Anterior cingulate cortex (tissue), 58 donors: ENCODE data around the gene FADS6.
A peak's percentile ranks its signal among the peaks of the same experiment; 100 is the strongest.

Experiments
- DNase-seq, 58 donors: peaks; one replicate each; lab custom pipeline; 2025; lab: John Stamatoyannopoulos, UW

FADS6 gene

DNA sequence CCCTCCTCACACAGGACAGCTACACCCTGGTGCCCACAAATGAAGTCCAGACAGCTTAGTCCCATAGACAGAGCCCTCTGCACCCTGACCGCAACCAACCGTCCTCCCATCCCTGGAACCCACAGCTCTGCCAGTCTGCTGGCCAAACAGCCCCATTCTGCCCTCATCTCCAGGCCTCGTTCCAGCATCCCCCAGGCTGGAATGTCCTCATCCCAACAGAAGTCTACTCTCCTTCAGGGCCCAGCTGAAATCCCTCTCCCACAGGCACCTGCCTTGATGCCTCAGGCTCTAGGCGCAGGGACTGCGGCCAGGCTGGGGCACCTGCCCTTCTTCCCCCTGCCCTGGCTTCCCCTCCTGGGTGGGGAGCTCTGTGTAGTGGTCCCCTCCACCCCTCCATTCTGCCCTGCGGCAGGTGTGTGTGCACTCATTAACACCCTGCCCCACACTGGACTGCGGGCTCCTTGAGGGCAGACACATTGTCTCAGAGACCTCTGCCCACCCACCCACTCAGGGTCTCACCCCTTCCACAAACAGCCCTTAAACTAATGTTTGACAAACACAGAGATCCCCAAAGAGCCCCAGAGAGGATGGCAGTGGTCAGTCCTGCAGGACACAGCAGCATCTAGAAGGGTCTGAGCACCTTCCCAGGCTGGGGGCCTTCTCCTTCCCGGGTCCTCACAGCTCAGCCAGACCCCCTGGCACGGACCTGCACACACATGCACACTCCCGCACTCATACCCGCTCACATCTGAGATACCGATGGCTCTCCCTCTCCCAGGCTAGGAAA lies 34.6 kb downstream of the FADS6 start:
- DNase-seq: no peak

DNA sequence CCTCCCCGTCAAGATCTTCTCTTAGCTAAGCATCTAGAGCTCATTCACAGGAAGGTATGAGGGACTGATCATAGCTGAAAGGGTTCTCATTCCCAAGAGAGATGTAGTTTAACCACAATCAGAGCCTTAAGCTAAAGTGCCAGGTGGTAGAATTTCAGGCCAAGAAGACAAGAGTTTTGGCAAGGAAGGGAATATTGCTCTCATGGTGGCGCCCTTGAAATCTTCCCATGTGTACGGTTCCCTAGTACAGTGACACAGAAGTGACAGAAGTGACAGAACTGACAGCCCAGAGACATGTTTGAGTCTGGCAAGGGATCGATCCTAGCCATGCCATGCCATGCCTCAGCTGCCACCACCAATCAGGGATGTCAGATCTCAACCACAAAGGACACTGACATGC lies 36.2 kb downstream of the FADS6 start:
- no peak for DNase-seq

DNA sequence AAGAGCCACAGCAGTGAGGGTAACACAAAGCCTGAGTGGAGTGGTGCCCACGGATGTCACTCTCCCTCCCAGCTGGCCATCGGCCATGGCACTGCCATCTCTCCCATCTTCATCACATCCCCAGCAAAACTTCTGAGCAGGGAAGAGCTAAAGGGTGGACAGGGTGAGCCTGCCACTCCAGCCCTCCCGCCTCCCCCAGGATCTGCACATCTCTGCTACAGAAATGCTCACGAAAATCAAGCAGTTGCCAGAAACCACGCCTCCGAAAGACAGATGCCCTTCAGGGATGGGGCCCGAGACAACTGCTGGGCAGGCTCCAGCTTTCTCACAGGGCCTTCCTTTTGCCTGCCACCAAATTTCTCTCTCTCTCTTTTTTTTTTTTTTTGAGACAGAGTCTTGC lies 37.3 kb downstream of the FADS6 start:
- DNase-seq: peak in 2 of 58 donors; percentile 19 to 20

DNA sequence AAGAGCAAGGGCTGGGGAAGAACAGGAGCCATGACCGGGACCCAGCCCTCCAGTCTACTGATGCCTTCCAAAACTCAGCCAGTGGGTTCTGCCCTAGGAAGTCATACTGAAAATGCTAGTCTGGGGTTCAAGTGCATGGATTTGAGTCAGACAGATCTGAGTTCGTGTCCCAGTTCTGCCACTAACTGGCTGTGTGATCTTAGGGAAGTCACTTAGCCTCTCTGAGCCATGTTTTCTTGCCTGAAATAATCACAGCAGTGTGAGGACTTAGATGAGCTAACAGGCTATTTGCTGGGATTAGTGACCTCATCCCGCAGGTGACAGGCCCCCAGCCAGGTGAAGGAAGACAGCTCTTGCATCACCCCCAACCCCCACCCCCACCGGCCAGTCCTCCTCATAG lies 38.1 kb downstream of the FADS6 start:
- no peak for DNase-seq

DNA sequence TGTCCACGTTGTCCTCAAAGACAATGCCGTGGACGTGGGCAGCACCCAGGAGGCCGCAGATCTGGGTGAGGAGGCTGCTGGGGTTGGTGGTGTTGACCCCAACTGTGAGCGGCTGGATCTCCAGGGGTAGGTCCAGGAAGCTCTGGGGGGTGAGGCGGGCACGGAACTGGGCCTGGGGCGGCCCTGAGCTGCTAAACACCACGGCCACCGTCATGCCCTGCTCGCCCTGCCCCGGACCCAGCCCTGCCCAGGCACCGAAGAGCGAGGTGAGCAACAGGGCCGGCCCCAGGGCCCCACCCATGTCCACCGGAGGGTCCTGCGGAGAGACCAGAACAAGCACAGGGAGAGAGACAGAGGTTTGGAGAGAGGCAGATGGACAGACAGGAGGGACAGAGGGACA lies 38.6 kb downstream of the FADS6 start:
- DNase-seq: no peak

DNA sequence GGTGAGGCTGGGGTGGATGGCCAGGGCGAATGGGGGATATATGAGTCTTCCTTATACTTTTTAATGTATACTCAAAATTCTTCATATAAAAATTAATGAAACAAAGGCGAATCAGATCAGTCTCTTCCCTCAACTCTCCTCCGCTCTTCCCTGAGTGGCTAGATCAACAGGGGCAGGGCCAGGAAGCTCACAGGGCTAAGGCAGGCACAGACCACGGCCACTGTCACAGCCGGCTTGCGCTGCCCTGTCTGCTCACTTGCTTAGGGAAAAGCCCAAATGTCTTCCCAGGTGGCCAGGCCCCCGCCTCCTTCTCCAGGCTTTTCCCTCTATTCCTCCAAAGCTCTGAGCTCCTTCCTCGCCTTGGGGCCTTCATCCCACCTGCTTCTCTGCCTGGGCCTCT lies 39.8 kb downstream of the FADS6 start:
- DNase-seq: no peak

DNA sequence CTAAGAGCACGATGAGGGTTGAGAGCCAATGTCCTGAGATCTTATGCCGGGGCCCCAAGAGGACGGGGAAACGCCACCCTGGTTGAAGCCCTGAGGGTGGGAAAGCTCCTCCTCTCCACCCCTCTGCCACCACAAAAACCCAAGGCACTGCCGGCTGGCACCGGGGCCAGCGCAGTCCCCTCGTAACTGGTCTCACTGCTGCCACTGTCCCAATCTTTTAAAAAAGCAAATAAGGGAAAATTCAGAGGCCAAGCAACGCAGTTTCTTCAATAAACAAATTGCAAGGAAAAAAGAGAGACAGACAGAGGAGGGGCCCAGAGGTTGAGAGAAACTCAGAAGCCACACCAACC lies 40.4 kb downstream of the FADS6 start:
- DNase-seq: no peak

DNA sequence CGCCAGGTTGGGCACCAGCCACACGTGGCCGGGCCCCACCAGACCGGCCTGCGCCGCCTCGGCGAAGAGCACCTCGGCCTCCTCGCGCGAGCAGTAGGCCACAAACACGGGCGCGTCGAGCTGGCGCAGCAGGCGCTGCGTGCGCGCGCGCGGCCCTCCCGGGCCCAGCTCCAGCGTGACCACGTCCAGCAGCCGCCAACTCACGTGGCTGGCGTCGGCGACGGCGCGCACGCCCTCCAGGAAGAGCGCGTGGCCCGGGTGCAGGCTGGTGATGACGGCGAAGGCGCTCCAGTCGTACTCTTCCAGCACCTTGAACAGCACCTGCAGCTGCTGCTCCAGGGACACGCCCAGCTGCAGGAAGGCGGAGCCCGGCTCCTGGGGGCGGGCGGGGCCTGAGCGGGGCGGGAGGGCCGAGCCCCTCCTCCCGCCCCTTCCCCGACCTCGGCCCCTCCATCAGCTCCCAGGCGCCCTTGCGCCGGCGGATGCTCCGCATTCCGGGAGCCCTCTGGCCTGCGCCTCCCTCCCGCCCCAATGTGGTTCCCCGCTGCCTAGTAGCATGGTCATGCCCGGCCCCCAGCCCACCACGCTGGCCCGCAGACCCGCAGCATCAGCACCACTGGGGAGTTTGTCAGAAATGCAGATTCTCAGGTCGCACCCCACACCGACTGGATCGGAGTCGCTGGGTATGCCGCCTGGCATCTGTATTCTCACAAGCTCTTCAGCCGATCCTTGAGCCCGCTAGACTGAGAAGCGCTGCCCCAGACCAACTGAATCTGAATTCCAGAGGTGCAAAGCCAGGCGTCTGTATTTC lies 41.0 kb downstream of the FADS6 start:
- DNase-seq: no peak

DNA sequence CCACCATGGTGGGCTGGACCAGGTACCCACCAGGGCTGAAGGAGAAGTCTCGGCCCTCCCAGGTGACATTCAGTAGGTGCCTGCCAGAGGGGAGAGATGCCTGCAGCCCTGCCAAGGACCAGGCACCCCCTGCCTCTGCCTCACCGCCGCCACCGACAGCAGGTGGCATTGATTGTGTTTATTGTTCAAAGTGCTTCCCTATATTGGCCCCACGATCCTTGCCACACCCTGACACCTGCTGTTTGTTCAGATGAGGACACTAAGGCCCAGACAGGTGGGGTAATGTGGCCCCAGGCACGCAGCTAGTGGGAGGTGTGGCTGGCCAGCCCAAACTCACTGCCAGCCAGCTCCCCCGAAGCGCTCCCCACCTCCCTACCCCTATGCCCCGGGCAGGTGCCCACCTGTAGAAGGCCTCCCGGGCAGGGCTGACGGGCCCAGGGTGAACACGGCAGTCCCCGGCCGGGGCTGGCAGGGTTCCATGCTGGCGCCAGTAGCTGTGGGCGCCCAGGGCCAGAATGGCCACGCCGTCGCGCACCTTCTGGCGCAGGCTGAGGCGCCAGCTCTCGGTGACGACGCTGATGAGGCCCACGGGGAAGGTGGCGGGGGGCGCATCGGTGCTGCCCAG lies 41.7 kb downstream of the FADS6 start:
- no peak for DNase-seq

DNA sequence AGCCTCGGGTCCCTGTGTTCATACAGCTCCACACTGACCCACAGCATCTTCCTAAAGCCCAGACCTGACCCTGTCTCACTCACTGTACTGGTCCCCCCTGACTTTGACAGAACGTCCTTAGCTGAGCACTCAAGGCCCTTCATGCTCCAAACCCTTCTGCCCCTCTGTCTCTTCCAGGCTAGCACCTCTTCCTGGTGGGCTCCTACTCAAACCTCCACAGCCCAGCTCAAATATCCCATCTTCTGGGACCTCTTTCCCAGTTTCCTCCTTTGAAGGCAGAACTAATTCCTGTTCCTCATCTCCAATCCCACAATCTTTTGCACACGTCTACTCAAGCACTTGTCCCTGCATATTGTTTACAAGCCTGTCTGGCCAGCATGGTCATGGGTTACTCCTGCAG lies 42.5 kb downstream of the FADS6 start:
- DNase-seq: no peak

DNA sequence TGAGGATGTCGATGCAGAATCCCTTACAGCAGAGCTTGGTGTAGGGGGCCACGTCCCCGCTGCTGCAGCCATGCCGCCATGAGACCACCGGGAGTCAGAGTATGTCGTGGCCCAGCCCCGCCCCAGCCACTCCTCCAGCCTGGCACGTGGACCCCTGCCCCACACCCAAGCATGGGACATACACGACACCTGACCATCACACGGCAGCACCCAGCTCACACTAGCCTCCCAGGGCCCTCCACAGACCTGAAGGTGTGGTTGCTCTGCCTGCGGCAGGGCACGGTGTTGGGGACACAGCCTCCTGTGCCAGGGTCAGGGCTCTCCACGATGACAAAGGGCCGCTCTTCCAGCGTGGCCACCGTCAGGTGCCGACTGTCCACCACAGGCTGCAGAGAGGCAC lies 43.1 kb downstream of the FADS6 start:
- DNase-seq: no peak

DNA sequence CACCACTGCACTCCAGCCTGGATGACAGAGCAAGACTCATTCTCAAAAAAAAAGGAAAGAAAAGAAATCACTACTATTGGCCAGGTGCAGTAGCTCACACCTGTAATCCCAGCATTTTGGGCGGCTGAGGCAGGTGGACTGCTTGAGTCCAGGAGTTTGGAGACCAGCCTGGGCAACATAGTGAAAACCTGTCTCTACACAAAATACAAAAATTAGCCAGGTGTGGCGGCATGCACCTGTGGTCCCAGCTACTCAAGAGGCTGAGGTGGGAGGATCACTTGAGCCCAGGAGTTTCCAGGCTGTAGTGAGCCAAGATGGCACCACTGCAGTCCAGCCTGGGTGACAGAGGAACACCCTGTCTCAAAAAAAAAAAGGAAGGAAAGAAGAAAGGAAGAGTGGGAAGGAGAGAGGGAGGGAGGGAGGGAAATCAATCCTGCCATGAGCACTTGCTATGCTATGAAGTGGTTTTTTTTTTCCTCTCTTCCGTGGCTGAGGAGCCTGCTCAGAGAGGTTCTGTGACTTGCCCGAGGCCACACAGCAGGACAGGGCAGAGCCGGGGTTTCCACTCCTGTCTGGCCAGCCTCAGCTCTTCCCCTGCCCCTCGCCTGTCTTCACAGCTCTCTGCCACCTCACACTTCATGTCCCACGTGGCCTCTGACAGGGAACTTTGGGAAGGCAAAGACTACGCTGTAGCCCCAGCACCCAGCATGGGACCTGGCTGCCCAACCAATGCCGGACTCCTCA lies 44.6 kb downstream of the FADS6 start:
- DNase-seq: no peak

DNA sequence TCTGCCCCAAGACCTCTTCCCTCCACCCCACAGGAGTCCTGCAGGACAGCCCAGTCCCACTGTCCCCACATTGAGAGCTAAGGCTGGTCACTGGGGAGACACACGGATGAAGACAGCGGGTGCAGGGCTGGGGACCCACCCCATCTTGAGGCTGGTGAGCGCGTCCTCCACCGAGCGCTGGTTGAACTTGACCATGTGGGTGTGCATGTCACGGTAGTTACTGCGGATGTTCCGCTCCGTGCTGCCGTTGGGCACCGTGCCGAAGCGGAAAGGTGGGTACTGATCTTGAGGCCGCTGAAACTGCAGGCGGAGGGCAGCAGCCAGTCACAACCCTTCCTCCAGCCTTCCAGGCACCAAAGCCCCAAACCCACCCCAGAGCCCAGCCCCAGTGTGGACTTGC lies 46.8 kb downstream of the FADS6 start:
- DNase-seq: no peak

DNA sequence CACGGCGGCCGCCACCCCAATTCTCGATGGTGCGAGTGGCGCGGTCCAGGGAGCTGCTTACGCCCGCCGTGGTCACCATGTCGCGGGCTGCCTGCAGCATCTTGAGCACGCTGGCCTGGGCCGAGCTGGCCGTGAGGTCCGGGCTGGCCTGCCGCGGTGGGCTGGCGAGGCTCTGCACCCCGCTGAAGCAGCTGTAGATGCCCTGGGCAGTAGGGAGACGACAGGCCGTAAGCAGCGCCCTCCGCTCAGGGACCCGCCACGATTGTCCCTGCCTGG lies 50.1 kb downstream of the FADS6 start:
- DNase-seq: no peak

DNA sequence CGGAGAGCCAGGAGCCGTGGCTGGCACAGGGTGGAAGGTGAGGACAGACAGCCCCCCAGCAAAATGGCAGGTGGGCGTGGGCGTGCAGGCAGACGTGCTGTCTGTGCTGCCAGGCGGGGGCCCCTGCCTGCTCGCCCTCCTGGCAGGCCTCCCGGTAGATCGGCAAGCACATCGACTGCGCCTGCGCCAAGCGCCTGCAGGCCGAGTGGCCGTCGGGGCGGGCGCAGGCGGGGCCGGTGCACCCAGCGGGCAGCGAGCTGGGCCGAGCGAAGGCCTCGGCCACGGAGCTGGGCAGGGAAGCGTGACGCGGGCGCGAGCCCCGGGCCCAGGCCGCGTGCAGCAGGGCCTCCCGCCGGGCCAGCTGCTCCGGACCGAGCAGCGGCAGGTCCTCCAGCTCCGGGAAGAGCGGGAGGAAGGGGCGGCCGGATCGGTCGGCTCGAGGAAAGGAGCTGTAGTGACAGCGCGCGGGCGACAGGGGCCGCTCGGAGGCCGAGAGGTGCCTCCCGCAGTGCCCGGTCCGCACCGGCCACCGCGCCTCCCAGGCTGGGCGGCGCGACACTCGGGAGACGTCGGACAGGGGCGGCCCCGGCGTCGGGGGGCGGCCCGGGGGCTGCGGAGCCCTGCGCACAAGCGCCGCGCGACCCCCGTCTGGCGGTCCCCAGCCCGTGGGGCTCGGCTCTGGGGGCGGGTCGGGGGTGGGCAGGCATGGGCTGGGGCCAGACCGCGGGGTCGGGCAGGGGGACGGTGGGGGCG lies 50.7 kb downstream of the FADS6 start:
- peak in 53 of 58 donors; percentile 32 to 84 (median 70) for DNase-seq

DNA sequence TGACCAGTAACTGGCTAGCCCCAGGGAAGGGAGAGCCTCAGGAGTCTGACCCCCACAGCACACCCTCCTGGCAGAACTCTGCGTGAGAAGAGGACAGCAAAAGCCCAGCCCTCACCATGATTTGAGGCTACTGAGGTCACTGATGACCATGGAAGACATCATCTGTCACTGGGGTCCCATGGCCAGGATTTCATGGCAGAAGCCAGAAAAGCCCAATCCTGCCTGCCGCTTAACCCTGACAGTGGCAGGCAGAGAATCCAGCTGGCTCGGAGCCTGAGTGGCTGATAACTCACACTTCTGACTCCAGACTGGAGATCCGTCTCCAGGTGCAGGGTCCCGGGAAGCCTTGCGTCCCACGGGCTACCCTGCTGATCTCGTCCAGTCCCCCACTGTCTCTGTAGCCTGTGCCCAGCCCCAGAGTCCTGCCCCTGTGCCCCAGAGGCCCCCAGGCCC lies 51.3 kb downstream of the FADS6 start:
- peak in 3 of 58 donors; percentile 31 to 67 (median 55) for DNase-seq

DNA sequence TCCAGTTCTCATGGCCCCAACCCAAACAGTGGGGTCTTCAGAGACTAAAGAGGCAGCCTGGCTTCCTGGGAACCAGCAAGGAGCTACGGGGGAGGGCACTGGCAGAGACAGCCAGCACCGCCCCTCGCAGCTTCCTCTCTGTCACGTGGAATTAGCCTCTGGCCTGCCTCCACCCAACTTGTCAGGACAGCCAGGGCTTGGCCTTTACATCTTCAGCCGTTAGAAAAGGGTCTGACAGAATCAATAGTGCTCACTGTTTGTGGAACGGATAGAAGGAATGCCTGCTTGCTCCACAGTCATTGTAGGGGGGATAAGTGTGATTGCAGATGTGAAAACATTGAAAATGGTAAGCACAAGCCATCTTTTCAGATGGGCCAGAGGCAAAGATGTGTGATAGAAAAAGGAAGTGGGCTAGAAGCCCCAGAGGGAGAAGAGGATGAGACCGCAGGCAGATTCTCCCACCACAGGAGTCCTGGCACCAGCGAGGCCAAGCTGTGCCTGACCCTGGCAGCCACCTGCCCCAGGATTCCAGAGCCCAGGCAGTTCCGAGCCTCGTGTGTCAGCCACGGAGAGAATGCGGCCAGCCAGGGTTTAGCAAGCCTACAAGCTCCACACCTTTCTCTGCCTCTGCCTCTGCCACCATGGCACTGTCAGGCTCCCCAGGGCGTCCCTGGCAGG lies 52.3 kb downstream of the FADS6 start:
- DNase-seq: peak in 46 of 58 donors; percentile 14 to 74 (median 51)

DNA sequence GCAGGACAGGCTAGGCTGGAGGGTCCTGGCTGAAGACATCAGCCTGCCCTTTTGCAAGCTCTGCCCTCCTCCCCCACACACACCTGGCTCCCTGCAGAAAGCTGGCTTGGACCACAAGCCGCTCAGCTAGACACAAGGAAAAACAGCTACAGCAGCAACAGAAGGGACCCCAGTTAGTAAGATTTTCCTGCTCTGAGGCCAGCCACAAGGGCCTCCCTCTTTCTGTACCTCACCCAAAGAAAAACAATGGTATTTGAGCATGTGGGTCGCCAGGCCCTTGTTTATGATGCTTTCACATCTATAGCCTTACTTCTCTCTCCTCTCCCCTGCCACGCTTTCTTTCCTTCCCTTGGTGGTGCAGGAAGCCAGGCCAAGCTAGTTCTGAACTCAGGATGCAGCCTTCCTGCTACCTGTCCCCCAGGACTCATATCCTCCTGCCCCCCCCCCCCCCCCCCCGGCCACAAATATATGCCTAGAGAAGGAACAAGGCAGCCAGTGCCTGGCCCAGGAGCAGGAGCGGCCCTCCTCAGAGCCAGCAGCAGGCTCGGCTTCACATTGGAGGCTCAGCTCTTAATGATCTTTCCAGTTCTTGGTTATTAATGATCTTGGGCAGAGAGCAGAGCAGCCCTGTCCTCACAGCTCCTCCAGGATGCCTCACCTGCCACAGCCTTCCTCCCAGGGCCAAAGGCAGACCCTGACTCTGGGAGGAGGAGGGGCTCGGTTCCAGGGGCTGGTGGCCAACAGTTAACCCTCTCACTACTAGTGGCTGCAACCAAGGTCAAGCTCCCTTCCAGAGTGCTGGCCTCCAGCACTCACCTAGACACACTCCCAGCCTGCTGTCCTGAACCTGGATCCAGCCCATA lies 53.2 kb downstream of the FADS6 start:
- no peak for DNase-seq

DNA sequence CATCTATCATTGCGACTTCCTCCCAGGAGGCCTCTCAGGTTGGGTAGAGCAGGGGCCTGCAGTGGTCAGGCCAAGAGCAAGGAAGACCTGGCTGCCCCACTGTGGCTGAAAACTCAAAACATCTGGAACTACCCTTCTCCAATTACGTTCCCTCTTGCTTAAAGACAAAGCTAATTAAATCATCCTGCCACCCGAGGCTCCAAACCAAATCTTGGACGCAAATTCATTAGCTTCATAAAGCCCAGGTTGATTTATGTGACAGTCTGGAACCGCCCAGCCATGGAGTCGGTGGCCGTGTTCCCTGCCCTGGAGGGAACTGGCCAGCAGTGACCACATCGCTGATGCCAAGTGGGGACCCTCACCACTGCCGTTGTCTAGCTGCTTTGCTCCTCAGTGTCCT lies 55.2 kb downstream of the FADS6 start:
- no peak for DNase-seq
